ENCODE data around the gene SRD5A1.
A peak's percentile ranks its signal among the peaks of the same experiment; 100 is the strongest.

Gene SRD5A1

GRCh38 chr5:6674421-6674820 is 41.2 kb downstream of the SRD5A1 start:
- no peak for DNase-seq
- TF ChIP-seq GATA1 (IDR thresholded peaks at IDR 0.05; ENCODE audit: low read depth, low read length): no peak
- no peak for TF ChIP-seq POLR2A (IDR thresholded peaks at IDR 0.05; ENCODE audit: low read length)

DNA sequence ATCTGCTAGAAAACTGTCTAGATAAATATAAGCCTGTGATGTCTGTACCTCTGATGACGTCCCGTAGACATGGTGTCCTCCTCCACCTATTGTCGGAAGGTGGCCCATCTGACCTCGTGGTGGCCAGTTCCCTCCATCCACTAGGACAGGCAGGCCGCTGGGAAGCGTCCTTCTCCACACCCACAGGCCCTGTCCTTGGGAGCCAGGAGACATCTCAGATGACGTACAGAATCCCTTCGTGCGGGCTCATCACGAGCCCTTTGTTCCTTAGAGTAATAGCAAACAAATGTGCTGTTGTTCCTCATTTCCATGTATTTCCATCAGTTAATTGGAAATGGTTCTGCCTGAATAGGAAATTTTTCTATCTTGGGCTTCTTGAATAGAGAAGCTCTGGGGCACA is 41.6 kb downstream of the SRD5A1 start:
- TF ChIP-seq GATA1 (IDR thresholded peaks at IDR 0.05; ENCODE audit: low read depth, low read length) (no peak), POLR2A (IDR thresholded peaks at IDR 0.05; ENCODE audit: low read length) (no peak)
- no peak for DNase-seq

GRCh38 chr5:6675784-6676491 is 42.7 kb downstream of the SRD5A1 start:
- peak; percentile 3 to 8 for DNase-seq
- TF ChIP-seq POLR2A (IDR thresholded peaks at IDR 0.05; ENCODE audit: low read length): no peak
- no peak for TF ChIP-seq GATA1 (IDR thresholded peaks at IDR 0.05; ENCODE audit: low read depth, low read length)

DNA sequence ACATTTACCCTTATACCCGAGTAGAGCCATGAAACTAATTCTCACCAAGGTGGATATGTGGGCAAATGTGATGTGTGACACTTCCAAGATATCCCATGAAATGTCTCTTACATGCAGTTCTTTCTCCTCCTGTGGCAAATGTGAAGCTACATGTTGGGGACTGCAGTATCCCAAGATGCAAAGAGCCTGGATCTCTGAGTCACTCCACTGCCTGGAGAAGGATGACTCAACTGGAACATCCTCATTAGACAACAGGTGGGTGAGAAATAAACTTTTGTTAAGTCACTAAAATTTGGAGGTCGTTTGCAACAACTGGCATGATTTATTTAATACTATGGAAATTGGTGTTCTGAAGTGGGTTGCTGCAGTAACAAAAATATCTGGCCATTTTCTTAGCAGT is 43.5 kb downstream of the SRD5A1 start:
- no peak for TF ChIP-seq POLR2A (IDR thresholded peaks at IDR 0.05; ENCODE audit: low read length)
- TF ChIP-seq GATA1 (IDR thresholded peaks at IDR 0.05; ENCODE audit: low read depth, low read length): no peak

GRCh38 chr5:6678385-6678784 is 45.1 kb downstream of the SRD5A1 start:
- DNase-seq: no peak
- TF ChIP-seq POLR2A (IDR thresholded peaks at IDR 0.05; ENCODE audit: low read length) (no peak), GATA1 (IDR thresholded peaks at IDR 0.05; ENCODE audit: low read depth, low read length) (no peak)

More for the DNA sequence above, 43.5 kb downstream of the SRD5A1 start:
- DNase-seq: no peak

GRCh38 chr5:6680922-6681321 is 47.7 kb downstream of the SRD5A1 start:
- DNase-seq: no peak
- TF ChIP-seq GATA1 (IDR thresholded peaks at IDR 0.05; ENCODE audit: low read depth, low read length) (no peak), POLR2A (IDR thresholded peaks at IDR 0.05; ENCODE audit: low read length) (no peak)

DNA sequence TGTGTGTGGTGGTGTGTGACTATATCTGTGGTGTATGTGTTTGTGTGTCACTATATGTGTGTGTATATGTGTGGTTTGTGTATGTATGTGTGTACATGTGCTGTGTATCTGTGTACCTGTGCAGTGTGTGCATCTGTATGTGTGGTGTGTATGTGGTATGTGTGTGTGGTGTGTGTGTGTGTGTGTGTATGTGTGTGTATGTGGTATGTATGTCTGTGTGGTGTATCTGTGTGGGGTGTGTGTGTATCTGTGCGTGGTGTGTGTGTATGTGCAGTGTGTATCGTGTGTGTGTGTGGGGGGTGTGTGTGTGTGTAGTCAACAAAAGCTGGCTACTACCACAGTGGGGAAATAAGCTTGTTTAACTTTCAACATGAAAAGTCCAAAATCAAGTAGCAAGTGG is 48.4 kb downstream of the SRD5A1 start:
- no peak for DNase-seq
- no peak for TF ChIP-seq GATA1 (IDR thresholded peaks at IDR 0.05; ENCODE audit: low read depth, low read length)
- no peak for TF ChIP-seq POLR2A (IDR thresholded peaks at IDR 0.05; ENCODE audit: low read length)

GRCh38 chr5:6682239-6682638 is 49.0 kb downstream of the SRD5A1 start:
- no peak for DNase-seq
- no peak for TF ChIP-seq GATA1 (IDR thresholded peaks at IDR 0.05; ENCODE audit: low read depth, low read length)
- no peak for TF ChIP-seq POLR2A (IDR thresholded peaks at IDR 0.05; ENCODE audit: low read length)

DNA sequence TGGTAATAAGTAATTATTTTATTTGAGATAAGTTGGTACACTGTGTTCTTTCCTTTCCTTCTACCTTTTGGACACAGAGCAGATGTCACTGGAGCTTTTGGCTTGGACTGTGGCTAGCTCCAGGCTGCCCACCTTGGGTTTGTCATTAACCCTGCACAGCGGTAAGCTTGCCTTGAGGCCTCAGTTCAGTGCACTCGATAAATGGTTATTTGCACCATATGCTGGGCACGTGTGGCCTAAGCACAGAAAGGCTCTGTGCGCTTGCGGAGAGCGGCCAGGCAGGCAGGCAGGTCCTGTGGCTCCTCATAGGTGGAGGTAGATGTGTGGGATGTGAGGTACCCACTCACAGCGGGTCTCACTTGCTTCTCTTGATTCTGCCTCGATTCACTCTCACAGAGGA is 50.0 kb downstream of the SRD5A1 start:
- no peak for DNase-seq
- TF ChIP-seq GATA1 (IDR thresholded peaks at IDR 0.05; ENCODE audit: low read depth, low read length): no peak

DNA sequence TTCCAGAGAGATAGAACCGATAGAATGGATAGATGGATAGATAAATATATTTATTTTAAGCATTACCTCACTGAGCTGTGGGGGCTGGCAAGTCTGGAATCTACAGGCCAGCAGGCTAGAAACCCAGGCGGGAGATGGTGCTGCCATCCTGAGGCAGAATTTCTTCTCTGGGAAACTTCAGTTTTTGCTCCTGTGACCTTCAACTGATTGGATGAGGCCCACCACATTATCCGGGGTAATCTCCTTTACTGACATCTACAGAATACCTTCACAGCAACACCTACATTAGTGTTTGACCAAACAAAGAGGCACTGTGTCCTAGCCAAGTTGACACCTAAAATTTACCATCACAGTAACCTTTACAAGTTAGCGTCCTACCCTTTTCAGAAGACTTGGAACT is 50.8 kb downstream of the SRD5A1 start:
- no peak for DNase-seq
- TF ChIP-seq POLR2A (IDR thresholded peaks at IDR 0.05; ENCODE audit: low read length) (no peak), GATA1 (IDR thresholded peaks at IDR 0.05; ENCODE audit: low read depth, low read length) (no peak)

DNA sequence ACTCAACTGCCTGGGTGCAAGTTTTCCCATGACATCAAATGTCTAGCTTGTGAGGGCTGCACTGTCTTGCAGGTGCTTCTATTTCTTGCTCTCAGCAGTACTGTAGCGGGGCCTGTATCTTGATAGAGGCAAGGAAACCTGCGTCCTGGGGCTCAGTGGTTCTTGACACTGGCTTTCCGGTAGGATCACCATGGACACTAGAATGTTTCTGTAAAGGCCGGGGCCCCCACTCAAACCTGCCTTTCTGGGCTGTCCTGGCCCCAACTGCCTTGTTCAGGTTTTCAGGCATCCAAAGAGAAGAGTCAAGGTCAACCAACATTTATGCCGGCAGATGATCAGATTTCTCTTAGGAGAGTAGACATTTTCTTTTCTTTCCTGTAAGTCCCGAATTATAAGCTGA is 53.3 kb downstream of the SRD5A1 start:
- no peak for TF ChIP-seq POLR2A (IDR thresholded peaks at IDR 0.05; ENCODE audit: low read length)
- DNase-seq: no peak

DNA sequence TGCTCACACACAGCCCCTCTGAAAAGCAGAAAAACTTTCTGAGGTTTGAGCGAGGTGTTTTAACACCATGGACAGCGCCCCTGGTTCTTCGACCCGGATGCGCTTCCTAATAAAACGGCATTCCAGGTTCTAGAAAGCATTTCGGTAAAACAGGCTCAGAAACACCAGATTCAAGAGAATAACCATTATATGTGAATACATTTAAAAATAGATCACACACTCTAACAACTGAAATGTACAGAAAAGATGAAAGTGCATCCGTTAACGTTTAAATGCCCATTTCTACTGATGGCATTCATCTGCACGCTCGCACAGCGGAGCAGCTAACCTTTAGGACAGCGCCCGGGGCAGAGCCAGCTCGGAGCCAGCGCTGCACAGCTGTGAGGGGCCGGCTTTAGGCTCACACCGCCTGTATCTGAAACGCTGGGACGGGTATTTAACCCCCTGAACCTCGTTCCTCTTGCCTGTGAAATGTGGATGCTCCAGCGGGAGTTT is 53.7 kb downstream of the SRD5A1 start:
- no peak for TF ChIP-seq POLR2A (IDR thresholded peaks at IDR 0.05; ENCODE audit: low read length)
- no peak for TF ChIP-seq GATA1 (IDR thresholded peaks at IDR 0.05; ENCODE audit: low read depth, low read length)
- peak; percentile 16 to 23 for DNase-seq

DNA sequence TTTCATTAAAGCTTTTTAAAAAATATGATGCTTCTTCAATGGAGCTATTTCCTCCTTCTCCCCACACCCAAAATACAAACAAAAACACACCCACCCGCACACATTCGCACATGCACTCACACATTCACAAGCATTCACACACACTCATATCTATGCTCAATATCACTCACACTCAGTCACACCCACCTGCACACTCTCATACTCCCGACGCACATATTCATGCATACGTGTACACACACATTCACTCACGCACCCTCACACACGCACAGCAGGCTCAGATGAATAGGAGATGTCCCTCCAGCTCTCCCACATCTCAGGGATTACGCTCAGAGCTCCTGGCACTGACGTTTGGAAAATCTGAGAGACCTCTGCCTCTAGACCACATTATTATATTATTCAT is 54.3 kb downstream of the SRD5A1 start:
- no peak for TF ChIP-seq POLR2A (IDR thresholded peaks at IDR 0.05; ENCODE audit: low read length)
- no peak for TF ChIP-seq GATA1 (IDR thresholded peaks at IDR 0.05; ENCODE audit: low read depth, low read length)
- DNase-seq: no peak

GRCh38 chr5:6692906-6693305 is 59.7 kb downstream of the SRD5A1 start:
- DNase-seq: no peak
- TF ChIP-seq POLR2A (IDR thresholded peaks at IDR 0.05; ENCODE audit: low read length) (no peak), GATA1 (IDR thresholded peaks at IDR 0.05; ENCODE audit: low read depth, low read length) (no peak)

DNA sequence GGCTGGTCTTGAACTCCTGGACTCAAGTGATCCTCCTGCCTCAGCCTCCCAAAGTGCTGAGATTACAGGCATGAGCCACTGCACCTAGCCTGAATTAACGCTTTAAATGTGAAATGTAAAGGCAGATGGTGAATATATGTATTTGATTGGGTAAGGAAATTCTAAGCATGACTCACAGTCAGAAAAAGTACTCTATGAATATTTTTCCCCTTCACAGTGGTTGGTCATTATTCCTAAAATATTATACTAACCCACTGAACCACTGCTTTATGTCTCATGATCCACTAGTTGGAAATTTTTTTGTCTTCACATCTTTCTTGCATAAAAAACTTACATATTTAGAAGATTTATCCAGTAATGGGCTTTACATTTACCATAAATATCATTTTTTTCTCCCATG is 65.5 kb downstream of the SRD5A1 start:
- TF ChIP-seq GATA1 (IDR thresholded peaks at IDR 0.05; ENCODE audit: low read depth, low read length) (no peak), POLR2A (IDR thresholded peaks at IDR 0.05; ENCODE audit: low read length) (no peak)
- no peak for DNase-seq

Data from erythroblast (primary cell).